Keratinocyte (primary cell): ENCODE measurements around the gene C5orf34.
"Not testable (repeated sequence)": the region's sequence is repeated elsewhere in the genome, so short reads cannot be mapped to it uniquely, and the experiment has no call there.

ENCODE experiments used
- EZH2 ChIP-seq: IDR thresholded peaks from one replicate; pipeline ENCODE4 v1.6.1; 2012; ENCODE audit warnings: inconsistent platforms, mild to moderate bottlenecking, low read length, moderate library complexity
- TF ChIP-seq, protein P1 (sequence below), 3 experiments: IDR thresholded peaks in 1 of 3; conservative IDR thresholded peaks in 1 of 3; optimal IDR thresholded peaks in 1 of 3; 2 replicates in 2 of 3; 3 replicates in 1 of 3; pipeline versions ENCODE3 to v1.5.1; 2011; ENCODE audit warnings: low read length in 3 of 3, mild to moderate bottlenecking in 3 of 3, moderate library complexity in 2 of 3, control low read depth in 1 of 3, inconsistent platforms in 1 of 3; ENCODE audit not compliant: insufficient read depth in 2 of 3; ENCODE audit errors: extremely low read depth in 1 of 3

DNA sequence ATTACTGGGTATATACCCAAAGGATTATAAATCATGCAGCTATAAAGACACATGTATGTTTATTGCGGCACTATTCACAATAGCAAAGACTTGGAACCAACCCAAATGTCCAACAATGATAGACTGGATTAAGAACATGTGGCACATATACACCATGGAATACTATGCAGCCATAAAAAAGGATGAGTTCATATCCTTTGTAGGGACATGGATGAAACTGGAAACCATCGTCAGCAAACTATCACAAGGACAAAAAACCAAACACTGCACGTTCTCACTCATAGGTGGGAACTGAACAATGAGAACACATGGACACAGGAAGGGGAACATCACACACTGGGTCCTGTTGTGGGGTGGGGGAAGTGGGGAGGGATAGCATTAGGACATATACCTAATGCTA lies 49.5 kb downstream of the C5orf34 start:
- TF ChIP-seq, protein P1, sequence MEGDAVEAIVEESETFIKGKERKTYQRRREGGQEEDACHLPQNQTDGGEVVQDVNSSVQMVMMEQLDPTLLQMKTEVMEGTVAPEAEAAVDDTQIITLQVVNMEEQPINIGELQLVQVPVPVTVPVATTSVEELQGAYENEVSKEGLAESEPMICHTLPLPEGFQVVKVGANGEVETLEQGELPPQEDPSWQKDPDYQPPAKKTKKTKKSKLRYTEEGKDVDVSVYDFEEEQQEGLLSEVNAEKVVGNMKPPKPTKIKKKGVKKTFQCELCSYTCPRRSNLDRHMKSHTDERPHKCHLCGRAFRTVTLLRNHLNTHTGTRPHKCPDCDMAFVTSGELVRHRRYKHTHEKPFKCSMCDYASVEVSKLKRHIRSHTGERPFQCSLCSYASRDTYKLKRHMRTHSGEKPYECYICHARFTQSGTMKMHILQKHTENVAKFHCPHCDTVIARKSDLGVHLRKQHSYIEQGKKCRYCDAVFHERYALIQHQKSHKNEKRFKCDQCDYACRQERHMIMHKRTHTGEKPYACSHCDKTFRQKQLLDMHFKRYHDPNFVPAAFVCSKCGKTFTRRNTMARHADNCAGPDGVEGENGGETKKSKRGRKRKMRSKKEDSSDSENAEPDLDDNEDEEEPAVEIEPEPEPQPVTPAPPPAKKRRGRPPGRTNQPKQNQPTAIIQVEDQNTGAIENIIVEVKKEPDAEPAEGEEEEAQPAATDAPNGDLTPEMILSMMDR (optimal IDR thresholded peaks at IDR 0.05 in 1 of 3, IDR thresholded peaks at IDR 0.05 in 1 of 3, conservative IDR thresholded peaks at IDR 0.05 in 1 of 3; ENCODE audit: extremely low read depth in 1 of 3, insufficient read depth in 2 of 3, low read length in 3 of 3) = not testable (repeated sequence)
- not testable (repeated sequence) for TF ChIP-seq EZH2
